CD4-positive, alpha-beta T cell treated with Interferon alpha-2 for 1 hour (primary cell): Measurements from ENCODE around the gene ICAM1.
"Not testable (repeated sequence)": the region's sequence is repeated elsewhere in the genome, so short reads cannot be mapped to it uniquely, and the experiment has no call there.

Experiments
- DNase-seq, 2 donors: peaks; one replicate each; pipeline ENCODE4 v3.0.0-alpha.2; 2020 to 2022

Gene ICAM1

GRCh38 chr19:10270616-10271394 lies at the start of gene ICAM1:
Gene ICAM1, plus strand, starts transcription at chr19:10271120. Its CDS starts 40 bp downstream, at chr19:10271160.
- peak; percentile 91 to 92 for DNase-seq

- no peak for DNase-seq
Measured at GRCh38 chr19:10222201-10222890, 48.6 kb upstream of the ICAM1 start.

GRCh38 chr19:10223488-10224213 lies 47.3 kb upstream of the ICAM1 start:
- no peak for DNase-seq

DNA sequence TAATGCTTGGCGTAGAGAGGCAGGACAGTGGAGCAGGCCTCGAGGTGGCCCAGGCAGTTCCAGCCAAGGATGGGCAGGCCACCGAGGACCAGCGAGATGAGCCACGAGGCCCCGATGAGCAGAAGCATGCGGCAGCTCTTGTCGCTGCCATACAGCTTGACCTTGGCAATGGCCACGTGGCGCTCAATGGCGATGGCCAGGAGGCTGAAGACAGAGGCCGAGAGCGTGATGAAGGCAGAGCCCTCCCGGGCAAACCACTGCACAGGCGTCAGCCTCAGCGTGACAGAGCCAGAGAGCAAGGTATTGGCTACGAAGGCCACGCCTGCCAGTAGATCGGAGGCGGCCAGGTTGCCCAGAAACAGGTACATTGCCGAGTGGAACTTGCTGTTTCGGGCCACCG lies 46.6 kb upstream of the ICAM1 start:
- DNase-seq: no peak

DNA sequence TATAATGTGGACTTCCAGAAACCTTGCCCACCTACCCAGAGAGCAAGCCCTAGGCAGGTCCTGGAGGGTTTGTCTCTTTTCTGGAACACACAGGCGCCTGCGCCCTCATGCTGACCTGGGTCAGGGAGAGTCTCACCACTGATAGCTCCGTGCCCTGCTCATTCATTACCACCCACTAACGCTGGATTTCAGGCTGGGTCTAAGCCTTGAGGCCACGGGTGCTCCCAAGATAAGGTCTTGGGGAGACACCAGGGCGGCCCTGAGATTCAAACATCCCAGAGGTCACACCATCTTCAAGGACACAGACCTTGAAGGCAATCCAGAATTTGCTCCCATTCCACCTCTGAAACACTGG lies 44.9 kb upstream of the ICAM1 start:
- no peak for DNase-seq

DNA sequence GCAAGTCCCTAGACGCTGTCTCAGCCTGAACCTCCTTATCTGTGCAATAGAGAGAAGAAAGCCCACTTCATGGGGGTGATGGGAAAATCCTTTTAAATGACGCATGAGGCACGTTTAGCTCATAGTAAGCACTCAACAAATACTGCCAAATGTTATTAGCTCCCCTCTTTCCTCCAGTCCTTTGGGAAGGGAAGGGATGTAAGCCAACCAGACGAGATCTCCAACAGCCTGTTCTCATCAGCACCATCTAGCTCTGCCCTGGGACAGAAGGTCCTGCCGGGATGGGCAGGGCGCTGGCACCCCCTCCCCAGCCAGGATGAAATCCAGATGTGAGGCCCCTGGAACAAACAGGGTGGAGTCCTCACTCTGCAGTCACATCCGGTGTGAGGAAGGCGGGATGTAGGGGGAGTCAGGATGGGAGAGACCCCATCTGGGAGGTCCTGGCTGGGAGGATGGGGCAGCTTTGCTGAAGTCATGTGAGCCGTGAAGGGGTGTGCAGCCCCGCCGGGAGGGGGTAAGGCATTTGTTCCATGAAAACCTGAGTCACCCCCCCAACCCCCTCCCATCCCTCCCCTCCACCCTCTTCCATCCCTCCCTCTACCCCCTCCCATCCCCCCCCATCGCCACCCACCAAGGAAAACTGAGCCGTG lies 44.4 kb upstream of the ICAM1 start:
- DNase-seq: no peak

DNA sequence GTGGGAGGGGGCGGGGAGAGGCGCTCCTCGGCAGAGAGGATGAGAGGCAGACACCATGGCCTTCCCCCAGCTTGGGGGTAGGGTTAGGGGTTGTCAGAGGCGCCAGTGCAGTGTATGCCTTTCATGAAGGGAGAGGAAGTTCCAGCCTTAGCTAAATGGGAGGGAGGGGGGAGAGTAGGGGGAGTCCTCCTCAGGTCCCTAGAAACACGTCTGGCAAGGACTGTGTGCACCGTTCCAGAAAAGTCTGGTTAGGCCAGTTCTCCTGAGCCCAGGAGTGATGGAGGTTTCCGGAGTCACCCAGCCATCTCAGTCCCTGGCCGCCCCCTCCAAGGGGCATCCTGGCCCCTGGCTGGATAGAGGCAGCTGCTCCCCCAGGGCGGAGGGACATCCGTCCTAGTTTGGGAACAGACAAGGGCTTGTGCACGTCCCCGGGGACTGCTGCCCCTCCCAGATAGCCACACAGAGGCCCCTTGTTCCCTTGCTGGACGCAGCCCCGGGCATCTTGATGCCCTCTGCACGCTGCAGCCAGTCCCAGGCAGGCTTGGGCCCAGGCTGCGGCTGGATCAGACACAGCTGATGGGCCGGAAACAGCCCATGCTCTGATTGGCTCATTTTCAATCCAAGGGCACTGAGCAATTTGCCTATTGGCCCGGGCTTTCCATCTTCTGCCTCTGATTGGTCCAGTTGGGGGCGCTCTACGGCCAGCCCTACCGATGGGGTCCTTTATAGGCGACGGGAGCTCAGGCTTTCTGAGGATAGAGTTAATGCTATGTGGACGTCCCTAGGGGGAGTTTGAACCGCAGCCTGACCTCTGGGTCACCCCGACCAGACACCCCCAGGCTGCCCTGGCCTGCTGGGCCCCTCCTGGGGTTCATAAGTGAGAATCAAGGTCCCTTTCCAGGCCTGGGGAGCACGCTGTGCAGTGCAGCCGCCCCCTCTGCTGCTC lies 43.6 kb upstream of the ICAM1 start:
- no peak for DNase-seq

DNA sequence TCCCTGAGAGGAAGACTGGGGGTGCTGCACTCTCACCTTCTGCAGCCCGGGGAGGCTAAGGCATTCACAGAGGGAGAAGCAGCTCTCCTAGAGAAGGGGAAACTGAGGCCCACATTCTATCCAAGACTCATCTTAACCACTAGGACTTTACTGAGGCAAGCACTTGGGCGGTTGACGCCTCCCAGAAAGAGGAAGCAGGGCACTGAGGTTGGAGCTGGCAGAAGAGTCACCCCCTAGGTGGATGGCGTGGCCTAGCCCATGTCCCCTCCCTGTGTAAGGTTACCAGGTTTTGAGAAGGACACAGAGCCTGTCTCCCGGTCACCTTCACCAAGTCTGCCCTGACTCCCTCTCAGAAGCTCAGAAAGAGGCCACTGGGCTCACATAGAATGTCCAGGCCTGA lies 42.5 kb upstream of the ICAM1 start:
- DNase-seq: no peak

GRCh38 chr19:10228920-10229319 lies 42.0 kb upstream of the ICAM1 start:
- peak; percentile 46 to 67 for DNase-seq

GRCh38 chr19:10230173-10230860 lies 40.6 kb upstream of the ICAM1 start:
- DNase-seq: peak; percentile 66 to 78

DNA sequence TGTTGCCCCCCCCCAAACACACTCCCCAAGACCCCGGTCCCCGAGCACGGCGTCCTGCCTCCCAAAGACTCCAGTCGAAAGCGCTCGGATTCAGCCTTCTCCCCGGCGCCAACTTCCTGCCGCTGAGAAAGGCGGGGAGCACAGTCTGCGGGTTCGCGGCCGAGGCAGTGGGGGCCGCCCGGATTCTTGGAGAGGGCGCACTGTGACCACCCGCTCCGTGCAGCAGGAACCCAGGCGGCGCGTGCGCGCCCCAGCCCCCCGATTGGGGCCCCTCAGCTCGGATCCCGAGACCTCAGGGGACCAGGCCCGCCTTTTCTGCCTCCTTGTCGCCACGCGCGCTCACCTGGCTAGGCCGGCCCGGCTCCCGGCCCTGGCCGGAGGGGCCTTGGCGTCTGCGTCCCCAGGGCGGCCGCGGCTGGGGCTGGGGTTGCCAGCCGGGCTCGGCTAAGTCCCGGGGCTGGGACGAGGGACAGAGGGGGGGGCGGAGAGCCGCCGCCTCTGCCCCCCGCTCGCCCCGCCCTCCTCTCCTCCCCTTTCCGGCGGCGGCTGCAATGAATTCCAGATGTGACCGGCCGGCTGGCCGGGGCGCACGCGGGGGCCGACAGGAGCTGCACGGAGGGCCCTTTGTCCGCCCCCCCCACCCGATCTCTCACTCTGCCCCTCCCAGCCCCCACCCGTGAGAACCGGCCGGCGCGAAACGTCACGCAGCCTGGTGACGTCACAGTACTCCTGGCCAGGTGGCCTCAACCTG lies 39.9 kb upstream of the ICAM1 start, which contains the start of gene S1PR2:
S1PR2 (minus strand) TSS at position 471 of the 751 bp plus-strand sequence. CDS start 6,426 bp downstream, outside the sequence.
- peak; percentile 83 to 87 for DNase-seq

GRCh38 chr19:10231612-10232228 lies 39.2 kb upstream of the ICAM1 start:
- no peak for DNase-seq

GRCh38 chr19:10233946-10234345 lies 37.0 kb upstream of the ICAM1 start:
- no peak for DNase-seq

GRCh38 chr19:10235003-10235402 lies 35.9 kb upstream of the ICAM1 start:
- DNase-seq: no peak

DNA sequence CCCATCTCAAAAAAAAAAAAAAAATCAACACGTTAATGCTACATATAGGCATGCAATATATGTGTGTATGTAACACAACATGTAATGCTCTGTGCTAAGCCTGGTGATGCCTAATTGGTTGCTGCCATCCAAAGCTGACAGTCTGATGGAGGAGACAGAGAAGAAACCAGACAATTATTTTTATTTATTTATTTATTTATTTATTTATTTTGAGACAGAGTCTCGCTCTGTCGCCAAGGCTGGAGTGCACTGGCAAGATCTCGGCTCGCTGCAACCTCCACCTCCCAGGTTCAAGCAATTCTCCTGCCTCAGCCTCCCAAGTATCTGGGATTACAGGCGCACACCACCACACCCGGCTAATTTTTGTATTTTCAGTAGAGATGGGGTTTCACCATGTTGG lies 35.5 kb upstream of the ICAM1 start:
- DNase-seq: not testable (repeated sequence)

- DNase-seq: no peak
Measured at GRCh38 chr19:10237702-10238101, 33.2 kb upstream of the ICAM1 start.

DNA sequence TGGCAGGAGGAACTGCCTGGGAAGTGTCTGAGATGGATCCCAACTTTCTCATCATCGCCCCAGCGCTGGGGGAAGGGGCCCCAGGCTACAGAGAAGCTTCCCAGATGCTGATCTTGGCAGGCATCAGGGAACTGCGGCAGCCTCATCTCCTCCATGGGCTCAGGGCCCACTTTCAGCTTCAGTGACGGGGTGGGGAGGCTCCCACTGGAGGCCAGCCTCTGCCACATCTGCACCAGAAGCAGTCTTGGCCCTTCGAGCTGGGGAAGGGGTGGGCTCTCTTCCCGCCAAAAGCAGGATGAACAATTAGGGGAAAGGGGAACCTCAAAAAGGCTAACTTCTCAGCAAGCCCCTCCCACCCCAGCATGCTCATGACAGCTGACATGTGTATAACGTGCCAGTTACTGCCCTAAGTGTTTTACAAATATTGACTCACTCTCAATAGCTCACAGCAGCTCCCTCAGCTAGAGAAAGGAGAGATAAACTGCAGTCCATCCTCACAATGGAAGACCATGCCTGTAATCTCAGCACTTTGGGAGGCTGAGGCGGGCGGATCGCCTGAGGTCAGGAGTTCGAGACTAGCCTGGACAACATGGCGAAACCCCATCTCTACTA lies 32.6 kb upstream of the ICAM1 start:
- DNase-seq: peak in 1 of 2 donors; percentile 22

DNA sequence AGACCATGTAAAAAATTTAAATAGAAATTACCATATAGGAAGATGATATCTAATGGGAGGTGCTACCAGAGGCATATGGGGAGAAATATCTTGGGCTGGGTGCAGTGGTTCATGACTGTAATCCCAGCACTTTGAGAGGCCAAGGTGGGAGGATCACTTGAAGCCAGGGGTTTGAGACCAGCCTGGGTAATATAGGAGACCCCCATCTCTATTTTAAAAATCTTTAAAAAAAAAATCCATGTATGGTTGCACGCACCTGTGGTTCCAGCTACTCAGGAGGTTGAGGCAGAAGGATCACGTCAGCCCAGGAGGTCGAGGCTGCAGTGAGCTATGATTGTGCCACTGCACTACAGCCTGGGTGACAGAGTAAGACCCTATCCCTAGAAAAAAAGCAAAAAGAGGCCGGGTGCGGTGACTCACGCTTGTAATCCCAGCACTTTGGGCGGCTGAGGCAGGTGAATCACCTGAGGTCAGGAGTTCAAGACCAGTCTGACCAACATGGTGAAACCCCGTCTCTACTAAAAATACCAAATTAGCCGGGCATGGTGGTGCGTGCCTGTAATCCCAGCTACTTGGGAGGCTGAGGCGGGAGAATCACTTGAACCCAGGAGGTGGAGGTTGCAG lies 29.0 kb upstream of the ICAM1 start:
- not testable (repeated sequence) for DNase-seq

DNA sequence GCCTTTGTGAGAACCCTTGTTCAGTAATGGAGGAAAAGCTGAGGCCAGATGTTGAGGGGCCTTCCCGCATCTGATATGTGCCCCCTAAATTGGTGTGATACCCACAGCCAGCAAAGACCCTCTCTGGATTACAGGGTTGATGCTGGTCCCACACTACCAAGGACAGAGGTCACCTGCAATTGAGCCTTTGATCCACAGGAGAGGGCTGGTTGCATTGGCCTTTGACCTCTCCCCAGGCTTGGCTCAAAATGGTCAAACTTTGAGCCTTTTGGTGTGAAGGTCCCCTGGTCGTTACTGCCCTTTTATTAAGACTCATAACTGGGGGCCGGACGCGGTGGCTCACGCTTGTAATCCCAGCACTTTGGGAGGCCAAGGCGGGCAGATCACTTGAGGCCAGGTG lies 27.3 kb upstream of the ICAM1 start:
- no peak for DNase-seq
